GM12874 (cell line): Measurements from ENCODE around the gene PRUNE1.

Experiments used
- CTCF ChIP-seq: IDR thresholded peaks from 2 replicates; pipeline ENCODE4 v1.5.1; 2011; ENCODE audit warnings: low read depth, mild to moderate bottlenecking, control low read depth, low read length, moderate library complexity; ENCODE audit not compliant: insufficient read depth

PRUNE1 gene

DNA sequence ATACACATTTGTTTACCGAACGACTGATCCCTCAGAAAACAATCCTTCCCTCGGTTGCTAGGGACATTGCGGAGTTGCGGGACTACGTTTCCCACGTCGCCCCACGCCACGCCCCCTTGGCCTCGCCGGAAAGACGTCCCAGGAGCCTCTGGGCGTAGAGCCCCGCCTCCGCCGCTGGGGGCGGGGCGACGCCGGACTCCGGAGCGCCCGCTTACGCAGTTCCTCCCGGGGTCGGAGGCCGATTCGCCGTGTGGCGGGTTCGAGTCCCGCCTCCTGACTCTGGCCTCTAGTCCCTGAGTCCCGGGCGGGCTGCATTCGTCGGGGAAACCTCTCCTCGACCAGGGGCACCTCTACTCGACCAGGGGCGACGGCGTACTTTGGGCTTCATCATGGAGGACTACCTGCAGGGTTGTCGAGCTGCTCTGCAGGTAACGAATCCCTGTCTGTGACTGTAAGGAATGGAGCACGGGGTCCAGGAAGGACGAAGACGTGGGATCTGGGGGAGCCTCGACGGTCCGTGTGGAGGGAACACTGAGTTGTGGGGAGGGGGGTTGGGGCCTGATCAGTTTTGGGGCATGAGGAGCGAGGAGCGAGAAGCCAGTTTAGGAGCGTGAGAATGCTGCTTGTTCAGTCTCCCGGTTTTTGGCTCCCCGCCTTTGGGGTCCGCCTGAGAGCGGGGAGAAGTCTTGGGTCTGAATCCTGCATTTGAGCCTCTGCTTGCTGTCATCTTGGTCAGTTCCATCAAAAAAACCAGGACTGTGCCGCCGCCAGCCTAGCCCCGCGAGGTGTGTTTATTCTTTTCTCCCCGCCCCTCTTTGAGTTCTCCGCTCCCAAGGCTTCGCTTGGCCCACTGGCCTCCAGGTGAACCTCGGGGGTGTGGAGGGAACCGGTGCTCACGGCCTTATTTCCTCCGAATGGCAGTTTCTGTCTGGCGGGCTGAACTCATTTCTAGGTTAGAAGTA lies at the start of gene PRUNE1:
Gene PRUNE1, plus strand, starts transcription at position 206 of the 962 bp plus-strand sequence. Its CDS starts 184 bp downstream, at position 390.
- no peak for TF ChIP-seq CTCF

- no peak for TF ChIP-seq CTCF
Observed at GRCh38 chr1:150960646-150961045, 47.6 kb upstream of the PRUNE1 start.

GRCh38 chr1:150961756-150962155 lies 46.5 kb upstream of the PRUNE1 start:
- TF ChIP-seq CTCF = no peak

- no peak for TF ChIP-seq CTCF
Observed at GRCh38 chr1:150963321-150964163, 44.7 kb upstream of the PRUNE1 start.

GRCh38 chr1:150964164-150964489 lies 44.1 kb upstream of the PRUNE1 start:
- TF ChIP-seq CTCF = no peak

- TF ChIP-seq CTCF = no peak
Observed at GRCh38 chr1:150965605-150966004, 42.6 kb upstream of the PRUNE1 start.

DNA sequence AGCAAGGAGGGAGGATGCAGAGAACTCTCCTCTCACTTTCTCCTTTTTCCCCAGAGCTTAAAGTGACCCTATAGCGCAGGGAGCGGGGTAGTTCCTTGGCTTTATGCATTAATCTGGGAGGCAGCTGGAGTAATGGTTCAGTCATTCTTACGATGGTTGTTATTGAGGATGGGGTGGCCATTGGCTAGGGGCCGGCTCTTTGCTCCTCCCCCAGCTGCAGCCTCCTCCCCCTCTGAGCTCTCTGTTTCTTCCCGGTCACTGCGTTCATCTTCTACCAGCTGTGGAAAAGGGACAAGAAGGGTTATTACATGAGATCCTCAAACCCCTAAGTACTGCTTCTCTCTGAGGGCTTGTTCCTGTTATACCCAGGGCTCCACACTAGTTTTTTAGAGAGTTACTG lies 42.2 kb upstream of the PRUNE1 start:
- TF ChIP-seq CTCF = no peak
